ENCODE results near the gene BMPR2.
"Not testable (repeated sequence)": the region's sequence is repeated elsewhere in the genome, so short reads cannot be mapped to it uniquely, and the experiment has no call there.

The BMPR2 gene

GRCh38 chr2:202577250-202578183, 201.4 kb downstream of the BMPR2 start:
- no peaks in the 10 kb centered on the region; the same call in 1 of the 2 replicates for H3K9me3 ChIP-seq
- no peaks in the 10 kb centered on the region for H3K36me3 ChIP-seq
- no peaks in the 10 kb centered on the region for H4K20me1 ChIP-seq
- no peaks in the 10 kb centered on the region for H3K27me3 ChIP-seq
- no peak overlapping the region for H3K27ac ChIP-seq
- H3K4me3 ChIP-seq, result no peak overlapping the region
- no peak overlapping the region for H3K9ac ChIP-seq
- no peaks in the 10 kb centered on the region for H3K4me1 ChIP-seq
- TF ChIP-seq Cebpa-rat (IDR thresholded peaks at IDR 0.05), result no peak
- no peak overlapping the region for H3K4me2 ChIP-seq

DNA sequence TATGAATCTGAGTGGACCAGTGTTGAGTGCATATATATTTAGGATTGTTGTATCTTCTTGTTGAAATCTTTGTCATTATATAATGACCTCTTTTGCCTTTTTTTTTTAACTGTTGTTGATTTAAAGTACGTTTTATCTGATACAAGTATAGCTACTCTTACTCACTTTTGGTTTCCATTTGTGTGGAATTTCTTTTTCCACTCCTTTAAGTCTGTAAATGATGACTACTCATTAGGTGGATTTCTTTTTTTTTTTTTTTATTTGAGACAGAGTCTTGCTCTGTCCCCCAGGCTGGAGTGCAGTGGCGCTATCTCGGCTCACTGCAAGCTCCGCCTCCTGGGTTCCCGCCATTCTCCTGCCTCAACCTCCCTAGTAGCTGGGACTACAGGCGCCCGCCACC, 206.7 kb downstream of the BMPR2 start:
- H3K4me1 ChIP-seq, H3K9me3 ChIP-seq, H3K9ac ChIP-seq, H3K27me3 ChIP-seq, H4K20me1 ChIP-seq, H3K27ac ChIP-seq, H3K4me3 ChIP-seq, H3K4me2 ChIP-seq, H3K36me3 ChIP-seq: not testable (repeated sequence)

- H4K20me1 ChIP-seq, result no peaks in the 10 kb centered on the region
- peaks cover under 1% of the 10 kb centered on the region; the same call in 1 of the 2 replicates for H3K4me1 ChIP-seq
- H3K4me3 ChIP-seq, result no peak overlapping the region
- no peaks in the 10 kb centered on the region for H3K36me3 ChIP-seq
- no peak overlapping the region for H3K27ac ChIP-seq
- no peaks in the 10 kb centered on the region for H3K27me3 ChIP-seq
- TF ChIP-seq Cebpa-rat (IDR thresholded peaks at IDR 0.05), result no peak
- no peak overlapping the region for H3K9ac ChIP-seq
- H3K4me2 ChIP-seq, result no peak overlapping the region
- H3K9me3 ChIP-seq, result peaks cover 5% of the 10 kb centered on the region; the same call in 1 of the 2 replicates
Observed at GRCh38 chr2:202583709-202584219, 207.6 kb downstream of the BMPR2 start.

DNA sequence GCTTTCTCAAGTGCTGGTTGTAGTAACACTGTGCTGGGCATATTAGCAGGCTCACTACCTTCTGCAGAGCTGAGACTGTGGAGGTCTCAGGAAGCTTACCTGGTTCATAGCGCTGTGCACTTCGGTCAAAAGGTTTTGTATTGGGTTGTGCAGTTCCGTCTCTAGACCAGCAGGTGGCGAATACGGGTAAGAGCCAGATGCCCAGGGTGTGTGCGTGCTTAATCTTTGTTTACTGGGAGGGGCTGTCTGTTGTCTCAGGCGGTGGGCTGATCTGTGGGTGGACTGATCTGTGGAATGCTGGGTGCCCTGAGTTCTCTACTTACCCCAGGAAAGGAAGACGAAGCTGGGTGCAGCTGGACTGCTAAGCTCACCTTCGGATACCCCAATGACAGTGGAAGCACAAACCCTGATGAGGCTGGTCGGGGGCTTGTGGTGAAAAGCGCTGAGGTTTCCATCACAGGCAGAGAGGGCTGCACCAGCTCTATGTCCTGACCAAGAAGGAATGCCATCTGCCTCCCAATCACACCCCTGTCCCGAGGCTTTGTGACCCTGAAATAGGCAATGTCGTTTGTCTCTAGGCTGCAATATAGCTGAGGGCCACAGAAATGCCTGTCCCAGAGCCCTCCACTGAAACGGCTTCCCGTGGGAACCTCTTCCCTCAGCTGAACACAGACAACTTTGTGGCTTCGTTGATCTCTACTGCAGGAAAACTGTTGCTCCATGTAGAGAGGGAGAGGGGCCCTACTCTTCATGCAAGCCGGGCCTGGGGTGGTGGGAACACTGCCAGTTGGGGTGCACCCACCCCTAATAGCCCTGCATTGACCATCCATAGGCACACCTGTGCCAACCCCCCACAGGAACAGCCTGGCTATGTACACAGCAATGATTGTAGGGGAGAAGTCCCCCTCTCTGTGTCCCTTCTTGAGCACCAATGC, 212.8 kb downstream of the BMPR2 start:
- Histone ChIP-seq H3K36me3 (no peaks in the 10 kb centered on the region), H3K27ac (no peak overlapping the region), H3K4me1 (peaks cover 11% of the 10 kb centered on the region; the same call in 1 of the 2 replicates), H3K4me2 (peak overlapping the region; percentile 23; the same call in 1 of the 2 replicates), H3K9me3 (peaks cover 5% of the 10 kb centered on the region; the same call in 1 of the 2 replicates), H3K4me3 (no peak overlapping the region), H3K9ac (no peak overlapping the region), H3K27me3 (no peaks in the 10 kb centered on the region), H4K20me1 (no peaks in the 10 kb centered on the region)
- no peak for TF ChIP-seq Cebpa-rat (IDR thresholded peaks at IDR 0.05)

GRCh38 chr2:202589582-202589949, 213.4 kb downstream of the BMPR2 start:
- Histone ChIP-seq H3K4me1 (peaks cover 11% of the 10 kb centered on the region; the same call in 1 of the 2 replicates), H3K4me2 (no peak overlapping the region; the same call in 1 of the 2 replicates), H3K27me3 (no peaks in the 10 kb centered on the region), H3K4me3 (no peak overlapping the region), H3K27ac (no peak overlapping the region), H4K20me1 (no peaks in the 10 kb centered on the region), H3K9me3 (no peaks in the 10 kb centered on the region), H3K36me3 (no peaks in the 10 kb centered on the region), H3K9ac (no peak overlapping the region)
- no peak for TF ChIP-seq Cebpa-rat (IDR thresholded peaks at IDR 0.05)

DNA sequence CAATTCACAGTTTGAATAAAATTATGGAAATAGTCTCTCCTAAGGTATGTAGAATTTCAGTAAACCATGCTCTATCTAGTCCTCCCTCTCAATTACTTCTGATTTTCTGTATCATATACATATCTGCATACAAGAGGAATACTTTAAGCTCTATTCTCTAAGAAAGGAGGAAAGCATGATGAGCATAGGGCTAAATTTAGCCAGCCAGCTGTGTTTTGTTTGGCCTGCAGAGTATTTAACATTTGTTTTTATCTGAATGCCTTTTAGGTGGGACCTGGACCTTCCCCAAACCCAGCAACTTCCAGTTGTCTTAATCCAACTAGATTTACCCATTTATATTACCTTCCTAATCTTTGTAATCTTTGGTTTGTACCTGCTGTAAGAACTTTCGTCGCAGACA, 216.4 kb downstream of the BMPR2 start:
- Histone ChIP-seq H4K20me1 (no peaks in the 10 kb centered on the region), H3K9me3 (no peaks in the 10 kb centered on the region), H3K27me3 (no peaks in the 10 kb centered on the region), H3K27ac (no peak overlapping the region), H3K9ac (no peak overlapping the region), H3K4me3 (no peak overlapping the region), H3K4me2 (no peak overlapping the region), H3K36me3 (no peaks in the 10 kb centered on the region), H3K4me1 (peaks cover 11% of the 10 kb centered on the region; the same call in 1 of the 2 replicates)
- TF ChIP-seq Cebpa-rat (IDR thresholded peaks at IDR 0.05), result no peak

DNA sequence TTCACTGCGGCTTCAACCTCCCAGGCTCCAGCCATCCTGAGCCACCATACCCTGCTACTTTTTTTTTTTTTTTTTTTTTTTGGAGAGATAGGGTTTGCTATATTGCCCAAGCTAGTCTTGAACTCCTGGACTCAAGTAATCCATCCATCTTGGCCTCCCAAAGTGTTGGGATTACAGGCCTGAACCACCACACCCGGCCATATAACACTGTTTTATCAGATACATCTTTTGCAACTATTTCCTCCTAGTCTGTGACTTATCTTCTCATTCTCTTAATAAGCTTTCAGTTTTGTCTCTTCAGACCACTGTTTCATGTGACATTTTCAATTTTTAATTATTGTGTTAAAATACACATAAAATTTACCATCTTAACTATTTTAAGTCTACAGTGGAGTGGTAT, 223.0 kb downstream of the BMPR2 start:
- no peak for TF ChIP-seq Cebpa-rat (IDR thresholded peaks at IDR 0.05)
- Histone ChIP-seq H4K20me1 (no peaks in the 10 kb centered on the region), H3K9ac (no peak overlapping the region), H3K4me2 (no peak overlapping the region), H3K4me3 (no peak overlapping the region), H3K27me3 (no peaks in the 10 kb centered on the region), H3K27ac (no peak overlapping the region), H3K36me3 (no peaks in the 10 kb centered on the region), H3K9me3 (no peaks in the 10 kb centered on the region), H3K4me1 (no peaks in the 10 kb centered on the region)

GRCh38 chr2:202599911-202600310, 223.8 kb downstream of the BMPR2 start:
- no peaks in the 10 kb centered on the region for H3K36me3 ChIP-seq
- no peak overlapping the region for H3K4me2 ChIP-seq
- H3K9me3 ChIP-seq, result no peaks in the 10 kb centered on the region
- H3K27me3 ChIP-seq, result no peaks in the 10 kb centered on the region
- no peak overlapping the region for H3K4me3 ChIP-seq
- no peaks in the 10 kb centered on the region for H3K4me1 ChIP-seq
- H3K9ac ChIP-seq, result no peak overlapping the region
- H4K20me1 ChIP-seq, result no peaks in the 10 kb centered on the region
- H3K27ac ChIP-seq, result no peak overlapping the region
- no peak for TF ChIP-seq Cebpa-rat (IDR thresholded peaks at IDR 0.05)

- no peaks in the 10 kb centered on the region for H3K36me3 ChIP-seq
- no peak overlapping the region for H3K4me2 ChIP-seq
- H3K4me1 ChIP-seq, result no peaks in the 10 kb centered on the region
- H3K27ac ChIP-seq, result no peak overlapping the region
- no peaks in the 10 kb centered on the region for H4K20me1 ChIP-seq
- no peak overlapping the region for H3K4me3 ChIP-seq
- H3K27me3 ChIP-seq, result no peaks in the 10 kb centered on the region
- H3K9me3 ChIP-seq, result no peaks in the 10 kb centered on the region
- TF ChIP-seq Cebpa-rat (IDR thresholded peaks at IDR 0.05), result no peak
- H3K9ac ChIP-seq, result no peak overlapping the region
Observed at GRCh38 chr2:202604699-202605098, 228.6 kb downstream of the BMPR2 start.
